ENCODE results near the gene B4GALT5.

The B4GALT5 gene

DNA sequence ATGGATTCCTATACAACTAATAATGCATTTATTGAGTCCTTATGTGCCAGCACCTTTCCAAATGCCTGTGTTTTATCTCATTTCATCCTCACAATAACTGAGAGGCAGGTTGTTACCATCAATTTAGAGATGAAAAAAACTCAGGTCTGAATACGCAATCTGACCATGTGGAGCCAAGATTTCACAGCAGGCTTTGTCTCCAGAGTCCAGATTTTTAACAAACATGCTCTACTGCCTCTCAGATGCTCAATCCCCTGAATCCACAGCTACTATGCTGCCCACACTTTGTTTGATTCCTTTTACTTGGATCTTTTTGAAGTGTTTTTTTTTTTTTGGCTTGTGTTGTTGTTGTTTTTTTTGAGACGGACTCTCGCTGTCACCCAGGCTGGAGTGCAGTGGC, 46.8 kb downstream of the B4GALT5 start:
- H3K4me3 ChIP-seq (ENCODE audit: low read depth, low read length) = no peak overlapping the region
- DNase-seq (ENCODE audit: low read depth) = no peak

DNA sequence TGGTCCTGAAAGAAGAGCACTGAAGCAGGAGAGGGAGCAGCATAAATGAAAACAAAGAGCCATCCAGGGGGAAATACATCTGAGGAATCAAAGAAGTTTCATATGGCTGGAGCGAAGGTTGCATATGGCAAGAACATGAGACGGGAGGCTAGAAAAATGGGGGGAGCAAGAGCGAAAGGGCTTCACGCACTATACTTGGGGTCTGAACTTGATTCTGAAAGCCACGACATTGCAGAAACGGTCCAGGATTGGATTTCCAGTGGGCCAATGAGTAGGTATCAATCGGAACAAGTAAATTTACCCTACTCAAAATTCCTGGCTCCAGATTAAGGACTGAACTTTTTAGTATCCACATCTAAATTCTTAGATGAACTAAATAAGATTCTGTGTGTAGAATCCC, 47.9 kb downstream of the B4GALT5 start:
- no peak for DNase-seq (ENCODE audit: low read depth)
- H3K4me3 ChIP-seq (ENCODE audit: low read depth, low read length) = no peak overlapping the region

DNA sequence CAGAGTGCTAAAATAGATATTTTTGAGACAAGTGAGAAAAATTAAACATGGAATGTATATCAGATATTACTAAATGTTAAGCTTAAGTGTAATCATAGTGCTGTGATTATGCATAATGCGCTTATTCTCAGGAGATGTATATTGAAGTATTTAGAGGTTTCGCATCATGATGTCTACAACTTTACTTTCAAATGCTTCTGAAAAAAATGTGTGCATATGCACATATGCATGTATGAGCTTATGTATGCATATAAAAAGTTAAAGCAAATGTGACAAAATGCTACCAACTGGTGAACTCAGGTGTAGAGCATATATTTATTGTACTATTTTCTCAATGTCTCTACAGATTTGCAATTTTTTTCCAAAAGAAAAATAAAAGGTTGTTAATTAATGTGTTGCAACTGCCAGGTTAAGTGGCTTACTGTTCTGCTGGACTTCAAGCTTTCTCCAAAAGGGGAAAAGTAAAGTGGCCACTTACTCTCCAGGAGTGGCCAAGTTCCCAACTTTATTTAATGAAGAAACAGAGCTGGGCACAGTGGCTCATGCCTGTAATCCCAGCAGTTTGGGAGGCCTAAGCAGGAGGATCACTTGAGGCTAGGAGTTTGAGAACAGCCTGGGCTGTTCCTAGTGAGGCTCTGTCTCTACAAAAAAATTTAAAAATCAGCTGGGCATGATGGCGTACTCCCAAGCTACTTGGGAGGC, 48.9 kb downstream of the B4GALT5 start:
- H3K4me3 ChIP-seq (ENCODE audit: low read depth, low read length) = no peak overlapping the region
- no peak for DNase-seq (ENCODE audit: low read depth)

DNA sequence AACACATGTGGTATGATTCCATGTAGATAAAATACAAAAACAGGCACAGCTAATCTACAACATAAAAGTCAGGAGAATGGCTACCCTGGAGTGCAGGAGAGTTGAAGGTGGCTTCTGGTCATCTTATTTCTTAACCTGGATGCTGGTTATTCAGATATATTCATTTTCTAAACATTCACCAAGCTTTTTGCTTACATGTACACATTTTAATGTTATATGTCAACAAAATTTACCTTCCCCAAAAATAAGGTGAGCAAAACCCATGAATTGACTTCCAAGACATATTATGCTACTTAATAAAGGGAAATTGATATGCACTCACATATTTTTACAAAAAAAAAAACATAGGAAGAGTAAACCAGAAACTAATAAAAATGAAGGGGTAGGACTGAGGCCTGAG, 50.6 kb downstream of the B4GALT5 start:
- no peak overlapping the region for H3K4me3 ChIP-seq (ENCODE audit: low read depth, low read length)
- DNase-seq (ENCODE audit: low read depth) = no peak

DNA sequence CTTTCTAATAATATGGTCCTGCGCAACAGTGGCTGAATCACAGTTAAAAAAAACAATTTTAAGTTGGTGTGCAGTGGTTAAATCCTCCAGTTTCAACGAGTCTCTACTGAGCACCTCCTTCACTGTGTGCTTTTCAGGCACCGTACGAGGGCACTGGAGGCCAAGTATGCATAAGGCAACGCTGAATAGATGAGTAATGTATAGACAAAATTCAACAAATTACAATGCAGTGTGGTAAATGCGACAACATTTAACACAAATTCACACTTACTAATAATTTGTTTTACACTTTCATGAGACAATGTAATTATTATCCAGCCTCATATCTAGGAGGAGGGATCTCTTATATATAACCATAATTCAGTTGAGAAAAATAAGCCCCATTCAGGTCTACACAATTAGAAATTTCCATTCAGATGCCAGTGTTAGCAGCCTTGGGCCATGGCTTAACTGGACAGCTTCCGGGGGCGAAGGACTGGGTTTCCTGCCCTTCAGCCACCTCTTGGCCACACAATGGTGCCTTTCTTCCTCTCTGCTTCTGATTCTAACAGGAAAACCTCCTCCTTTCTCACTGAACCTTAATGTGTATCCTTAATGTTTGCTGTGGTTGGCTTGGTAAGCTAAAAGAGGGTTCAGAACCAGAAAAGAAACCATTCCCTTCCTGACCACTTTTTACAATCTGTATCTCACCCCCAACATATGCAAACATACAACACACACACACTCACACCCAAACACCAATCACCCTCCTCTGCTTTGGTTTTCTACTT, 51.9 kb downstream of the B4GALT5 start:
- no peak overlapping the region for H3K4me3 ChIP-seq (ENCODE audit: low read depth, low read length)
- no peak for DNase-seq (ENCODE audit: low read depth)

DNA sequence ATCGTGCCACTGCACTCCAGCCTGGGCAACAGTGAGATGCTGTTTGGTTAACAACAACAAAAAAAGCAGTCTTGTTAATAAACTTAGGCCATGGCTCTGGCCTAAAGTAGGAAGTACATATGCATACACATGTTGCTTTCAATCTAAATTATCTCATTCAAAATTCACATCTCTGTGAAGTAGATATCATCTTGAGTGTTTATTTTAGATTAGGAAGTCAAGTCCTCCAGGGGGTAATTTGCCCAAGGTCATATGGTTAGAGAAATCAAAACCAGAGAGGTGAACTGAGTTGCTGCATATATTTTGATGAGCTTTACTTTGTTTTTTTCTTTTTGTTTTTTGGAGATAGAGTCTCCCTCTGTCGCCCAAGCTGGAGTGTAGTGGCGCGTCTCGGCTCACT, 52.8 kb downstream of the B4GALT5 start:
- H3K4me3 ChIP-seq (ENCODE audit: low read depth, low read length) = no peak overlapping the region

DNA sequence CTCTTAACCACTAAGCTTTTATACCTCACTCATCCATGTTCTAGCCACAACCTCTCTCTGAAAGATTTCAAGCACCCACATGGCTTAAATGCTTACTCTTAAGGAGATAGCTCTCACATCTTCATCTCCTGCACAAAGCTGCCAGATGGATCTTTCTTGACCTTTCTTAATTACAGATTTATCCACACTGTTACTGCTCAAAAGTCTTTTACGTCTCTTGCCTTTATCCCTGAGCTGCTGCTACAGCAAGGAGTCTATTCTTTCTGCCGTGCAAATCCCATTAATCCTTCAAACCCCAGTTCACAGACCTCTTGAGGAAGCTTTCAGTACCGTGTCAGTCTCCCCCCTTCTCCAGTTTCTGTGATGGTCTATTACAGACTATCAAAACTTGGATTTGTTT, 54.6 kb downstream of the B4GALT5 start:
- no peak overlapping the region for H3K4me3 ChIP-seq (ENCODE audit: low read depth, low read length)
- DNase-seq (ENCODE audit: low read depth) = no peak

More for the DNA sequence above, 52.8 kb downstream of the B4GALT5 start:
- no peak for DNase-seq (ENCODE audit: low read depth)

DNA sequence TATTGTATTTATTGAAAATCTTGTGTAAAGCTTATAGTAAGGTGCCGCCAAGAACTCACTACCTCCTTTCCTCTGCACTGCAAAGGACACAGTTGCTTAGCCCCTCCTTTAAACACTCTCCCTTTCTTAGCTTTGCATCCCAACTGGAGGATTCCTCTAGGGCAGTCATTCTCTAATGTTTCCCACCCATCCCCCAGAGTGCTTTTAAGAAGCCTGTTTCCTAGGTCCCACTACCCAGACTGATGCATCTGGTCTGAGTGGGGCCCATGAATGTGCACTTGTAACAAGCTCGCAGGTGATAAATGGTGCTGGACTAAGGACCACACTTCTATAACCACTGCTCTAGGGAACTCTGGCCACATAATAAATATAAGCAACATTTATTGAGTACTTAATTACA, 55.2 kb downstream of the B4GALT5 start:
- DNase-seq (ENCODE audit: low read depth) = no peak
- no peak overlapping the region for H3K4me3 ChIP-seq (ENCODE audit: low read depth, low read length)

DNA sequence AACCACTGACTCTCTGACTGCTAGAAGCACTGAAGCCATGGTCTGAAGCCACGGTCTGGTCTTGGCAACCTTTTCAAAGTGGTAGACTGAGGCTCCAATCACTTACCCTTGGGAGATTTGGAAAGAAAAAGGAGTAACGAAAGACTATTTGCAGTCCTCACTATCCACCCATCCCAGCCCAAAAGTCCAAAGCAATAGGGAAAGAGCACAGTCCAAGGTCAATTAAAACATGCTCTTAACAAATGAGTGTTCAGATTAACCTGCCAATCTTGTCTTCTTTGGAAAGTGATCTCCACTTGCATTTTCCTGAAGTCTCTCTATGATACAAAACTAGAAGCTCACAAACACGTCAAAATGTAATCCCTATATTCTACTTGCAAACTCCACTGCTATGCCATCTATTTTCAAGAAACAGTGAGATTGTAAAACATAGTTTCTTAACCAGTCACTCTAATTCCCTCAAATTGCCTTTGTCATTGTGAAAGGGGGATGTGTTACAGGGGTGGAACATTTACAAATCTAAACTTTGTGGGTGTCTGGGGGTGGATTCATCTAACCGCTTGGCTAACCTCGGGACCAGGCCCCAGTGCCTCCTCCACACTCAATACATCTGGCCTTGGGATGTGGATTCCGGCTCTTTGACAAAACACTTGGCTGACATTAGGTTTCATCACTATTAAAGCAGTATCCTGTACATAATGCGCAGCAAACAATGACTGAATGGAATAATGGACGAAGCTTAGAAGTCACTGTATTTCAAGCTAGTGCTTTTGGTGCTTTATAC, 56.4 kb downstream of the B4GALT5 start:
- H3K4me3 ChIP-seq (ENCODE audit: low read depth, low read length) = no peak overlapping the region
- DNase-seq (ENCODE audit: low read depth) = peak; percentile 69

DNA sequence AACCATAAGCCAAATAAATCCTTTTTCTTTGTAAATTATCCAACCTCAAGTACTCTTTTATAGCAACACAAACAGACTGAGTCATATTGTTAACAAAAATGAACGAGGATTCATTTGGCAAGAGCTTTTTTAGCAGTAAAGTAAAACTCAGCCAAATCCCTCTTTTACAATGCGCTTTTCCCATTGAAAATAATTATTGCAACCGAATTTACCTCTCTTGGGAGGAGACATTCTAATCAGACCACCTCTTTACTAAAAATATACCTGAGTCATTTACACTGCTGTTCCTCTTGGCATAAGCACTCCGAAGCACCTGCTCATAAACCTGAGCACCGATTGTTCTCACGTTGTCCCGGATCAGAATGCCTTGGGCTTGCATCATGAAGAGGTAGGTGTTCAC, 57.4 kb downstream of the B4GALT5 start:
- no peak for DNase-seq (ENCODE audit: low read depth)
- no peak overlapping the region for H3K4me3 ChIP-seq (ENCODE audit: low read depth, low read length)

DNA sequence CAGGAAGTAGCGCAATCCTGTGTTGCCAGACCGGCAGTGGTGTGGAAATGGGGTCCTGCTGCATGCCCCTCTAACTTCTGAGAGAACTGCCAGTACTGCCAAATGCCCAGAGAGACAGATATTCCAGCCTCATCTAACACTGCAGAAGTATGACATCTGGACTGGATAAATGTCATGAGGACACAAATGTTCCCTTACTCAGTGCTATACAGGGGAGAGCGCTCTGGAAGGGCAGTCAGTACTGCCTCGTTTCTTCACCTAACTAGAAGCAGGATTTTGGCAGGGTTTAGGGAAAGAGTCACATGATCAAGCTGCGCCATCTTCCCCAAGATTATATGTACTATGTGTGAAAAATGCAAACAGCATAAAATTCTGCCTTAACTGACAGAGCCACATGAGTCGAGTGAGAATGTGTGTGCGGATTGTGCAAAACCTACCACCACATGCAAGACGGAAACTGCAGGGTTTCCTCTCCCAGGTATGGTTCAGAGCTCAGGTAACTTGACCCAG, 59.7 kb downstream of the B4GALT5 start:
- no peak overlapping the region for H3K4me3 ChIP-seq (ENCODE audit: low read depth, low read length)

DNA sequence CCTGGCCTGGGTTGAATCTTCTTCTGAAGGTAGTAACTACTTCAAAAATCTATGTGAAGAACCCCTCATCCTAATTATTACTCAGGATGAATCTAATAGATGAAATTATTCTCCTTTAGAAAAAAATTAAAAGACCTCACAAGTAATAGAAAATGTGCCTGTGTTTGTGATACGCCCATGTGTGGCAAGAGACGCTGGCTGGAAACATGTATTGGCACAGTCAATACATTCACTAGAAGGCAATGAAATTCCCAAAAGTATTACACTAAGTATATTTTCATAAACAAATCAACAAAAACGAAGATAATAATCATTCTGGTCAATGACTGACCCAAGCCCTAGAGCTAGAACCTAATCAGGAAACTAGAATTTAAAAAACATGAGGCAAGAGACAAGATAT, 64.0 kb downstream of the B4GALT5 start:
- no peak overlapping the region for H3K4me3 ChIP-seq (ENCODE audit: low read depth, low read length)
- no peak for DNase-seq (ENCODE audit: low read depth)

More for the DNA sequence above, 59.7 kb downstream of the B4GALT5 start:
- DNase-seq (ENCODE audit: low read depth) = no peak

DNA sequence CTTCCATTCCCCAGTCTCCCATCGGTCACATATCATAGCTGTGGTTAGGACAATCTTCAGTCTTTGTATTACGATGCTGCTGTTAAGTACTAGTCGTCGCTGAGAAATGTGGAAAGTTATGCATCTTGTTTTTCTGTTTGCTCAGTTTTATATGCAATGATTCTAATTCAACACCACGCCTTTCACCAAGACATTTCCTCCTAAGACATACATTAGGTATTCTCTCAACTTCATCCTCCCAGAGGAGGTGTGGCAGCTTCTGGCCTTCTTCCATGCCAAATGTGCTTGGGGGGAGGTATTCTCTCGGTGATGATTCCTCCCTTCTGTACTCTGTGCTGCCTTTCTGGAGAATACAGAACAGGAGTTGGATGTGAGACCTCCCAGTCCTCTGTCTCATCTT, 66.1 kb downstream of the B4GALT5 start:
- no peak for DNase-seq (ENCODE audit: low read depth)
- H3K4me3 ChIP-seq (ENCODE audit: low read depth, low read length) = no peak overlapping the region

DNA sequence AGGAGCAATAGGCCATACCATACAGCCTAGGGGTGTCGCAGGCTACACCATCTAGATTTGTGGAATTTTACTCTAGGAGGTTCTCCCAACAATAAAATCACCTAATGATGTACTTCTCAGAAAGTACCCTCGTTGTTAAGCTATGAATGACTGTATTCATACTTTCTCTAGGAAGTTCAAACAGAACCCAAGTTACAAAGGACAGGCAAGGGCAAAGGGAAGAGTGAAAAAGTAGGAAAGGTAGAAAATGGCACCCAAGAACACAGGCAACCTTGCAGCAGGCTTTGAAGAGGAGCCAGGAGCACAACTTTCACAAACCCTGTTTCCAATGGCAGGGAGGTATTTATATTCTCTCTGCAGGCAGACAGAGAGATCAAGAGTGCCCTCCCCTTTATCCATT, 67.2 kb downstream of the B4GALT5 start:
- H3K4me3 ChIP-seq (ENCODE audit: low read depth, low read length) = no peak overlapping the region

DNA sequence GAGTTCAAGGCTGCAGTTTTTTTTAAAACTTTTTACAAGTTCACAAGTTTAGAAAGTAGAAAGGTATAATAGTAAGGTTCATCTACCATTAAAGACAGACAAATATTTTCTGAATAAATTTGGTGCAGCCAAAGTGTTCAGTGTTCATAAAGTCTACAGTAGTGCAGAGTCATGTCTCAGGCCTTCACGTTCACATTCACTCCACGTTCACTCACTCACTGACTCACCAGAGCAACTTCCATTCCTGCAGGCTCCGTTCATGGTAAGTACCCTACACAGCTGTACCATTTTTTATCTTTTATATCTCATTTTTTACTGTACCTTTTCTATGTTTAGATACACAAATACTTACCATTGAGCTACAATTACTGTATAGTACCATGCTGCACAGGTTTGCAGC, 67.6 kb downstream of the B4GALT5 start:
- DNase-seq (ENCODE audit: low read depth) = no peak

More for the DNA sequence above, 67.2 kb downstream of the B4GALT5 start:
- DNase-seq (ENCODE audit: low read depth) = no peak

DNA sequence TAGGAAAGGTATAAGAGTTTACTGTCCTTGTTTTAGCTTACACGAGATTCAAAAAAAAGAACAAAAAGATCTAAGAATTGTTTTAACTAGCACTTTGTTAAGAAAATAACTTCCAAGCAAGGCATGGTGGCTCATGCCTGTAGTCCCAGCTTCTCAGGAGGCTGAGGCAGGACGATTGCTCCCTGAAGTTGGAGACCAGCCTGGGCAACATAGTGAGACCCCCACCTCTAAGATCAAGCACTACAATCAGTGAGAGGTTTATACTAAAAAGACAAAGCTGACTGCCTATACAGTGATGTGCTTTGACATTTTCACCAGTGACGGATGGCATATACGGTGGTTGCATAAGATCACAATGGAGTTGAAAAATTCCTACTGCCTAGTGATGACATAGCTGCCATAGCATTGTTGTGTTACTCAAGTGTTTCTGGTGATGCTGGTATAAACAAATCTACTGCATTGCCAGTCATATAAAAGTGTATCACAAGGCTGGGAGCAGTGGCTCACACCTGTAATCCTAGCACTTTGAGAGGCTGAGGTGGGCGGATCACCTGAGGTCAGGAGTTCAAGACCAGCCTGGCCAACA, 68.6 kb downstream of the B4GALT5 start:
- DNase-seq (ENCODE audit: low read depth) = no peak

More for the DNA sequence above, 67.6 kb downstream of the B4GALT5 start:
- H3K4me3 ChIP-seq (ENCODE audit: low read depth, low read length) = no peak overlapping the region

DNA sequence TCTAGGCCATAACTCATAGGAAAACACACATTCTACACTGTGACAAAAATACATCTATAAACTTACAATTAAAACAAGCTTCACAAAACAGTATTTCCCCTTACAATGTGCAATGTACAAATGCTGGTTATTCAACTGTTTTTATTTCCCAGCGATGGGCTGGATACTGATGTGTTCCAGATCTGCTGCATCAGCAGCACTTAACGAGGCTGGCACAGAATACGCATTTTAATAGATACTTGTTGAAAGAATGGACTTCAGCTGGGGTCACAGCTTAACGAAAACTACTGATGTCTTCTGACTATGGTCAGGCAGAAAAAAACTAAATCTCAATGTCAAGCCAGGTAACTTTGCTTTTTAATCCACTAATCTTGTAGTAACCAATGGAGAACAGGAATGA, 70.9 kb downstream of the B4GALT5 start:
- no peak overlapping the region for H3K4me3 ChIP-seq (ENCODE audit: low read depth, low read length)
- DNase-seq (ENCODE audit: low read depth) = no peak

More for the DNA sequence above, 68.6 kb downstream of the B4GALT5 start:
- no peak overlapping the region for H3K4me3 ChIP-seq (ENCODE audit: low read depth, low read length)

DNA sequence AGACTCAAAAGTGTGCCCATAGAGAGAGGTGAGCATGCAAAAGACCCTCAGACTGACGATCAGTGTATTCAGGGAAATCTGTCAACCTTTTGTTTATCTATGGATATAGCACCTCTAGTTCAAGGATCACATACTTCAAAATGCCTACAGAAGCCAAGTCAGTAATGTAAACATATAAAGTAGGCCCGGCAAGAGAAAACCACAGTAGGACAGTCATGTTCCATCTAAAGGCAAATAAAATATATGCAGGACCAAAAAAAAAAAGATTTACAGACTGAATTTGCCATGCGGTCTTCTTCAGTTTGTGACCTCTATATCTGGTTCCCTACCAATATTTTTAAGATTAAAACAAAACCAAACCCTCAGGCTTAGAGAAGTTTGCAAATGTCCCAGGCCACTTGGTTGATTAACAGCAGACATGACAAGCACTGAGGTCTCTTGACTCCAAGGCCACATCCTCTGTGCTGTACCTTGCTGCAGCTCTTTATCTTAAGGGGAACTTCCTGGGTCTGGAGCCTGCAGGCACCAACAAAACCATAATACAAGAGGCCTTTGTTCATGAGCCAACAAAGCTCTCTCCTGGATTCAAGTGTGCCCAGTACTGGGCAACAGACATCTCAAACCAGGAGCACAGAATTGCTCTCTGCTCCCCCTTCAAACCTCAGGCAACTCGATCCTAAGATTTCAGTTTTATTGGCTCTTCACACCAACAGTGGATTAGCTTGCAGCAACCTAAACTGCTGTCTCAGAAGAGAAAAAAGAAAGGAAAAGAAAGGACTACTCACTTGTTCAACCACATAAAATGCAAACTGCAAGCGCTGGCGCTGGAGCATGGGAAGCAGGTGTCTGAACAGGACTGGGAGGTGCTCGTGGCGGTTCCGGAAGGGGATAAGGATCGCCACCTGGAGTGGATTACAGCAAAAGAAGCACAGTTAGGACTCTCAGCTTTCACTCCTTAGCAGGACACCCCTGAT, 71.7 kb downstream of the B4GALT5 start:
- no peak for DNase-seq (ENCODE audit: low read depth)
- no peak overlapping the region for H3K4me3 ChIP-seq (ENCODE audit: low read depth, low read length)
